Mesendoderm (in vitro differentiated cells): ENCODE data around the gene MYO1B.

Experiments
- DNase-seq: peaks from one replicate; pipeline ENCODE4 v3.0.0; 2013
- H2AK5ac ChIP-seq: 2 replicates; pipeline ENCODE4 v1.6.1; 2013; ENCODE audit warnings: low read length, inconsistent platforms
- H2BK120ac ChIP-seq: 2 replicates; pipeline ENCODE4 v1.6.1; 2013; ENCODE audit warnings: low read depth, mild to moderate bottlenecking, low read length, moderate library complexity, mixed read lengths
- H2BK15ac ChIP-seq: replicated peaks from 2 replicates; pipeline ENCODE4 v1.6.1; 2013; ENCODE audit warnings: low read depth, mild to moderate bottlenecking, moderate library complexity
- H2BK5ac ChIP-seq: 2 replicates; pipeline ENCODE4 v1.6.1; 2013; ENCODE audit warnings: low read length, inconsistent platforms
- H3K18ac ChIP-seq: 2 replicates; pipeline ENCODE4 v1.6.1; 2013; ENCODE audit warnings: mild to moderate bottlenecking, low read length, mixed read lengths
- H3K23ac ChIP-seq: one replicate; pipeline ENCODE4 v1.6.1; 2013; ENCODE audit warnings: low read length
- H3K27ac ChIP-seq: 2 replicates; pipeline ENCODE4 v1.5.1; 2013; ENCODE audit warnings: low read depth, mild to moderate bottlenecking, inconsistent platforms, low read length, moderate library complexity
- H3K27me3 ChIP-seq: 2 replicates; pipeline ENCODE4 v1.6.1; 2013; ENCODE audit warnings: low read length, control low read depth, mild to moderate bottlenecking, inconsistent platforms; ENCODE audit not compliant: insufficient read depth, poor library complexity
- H3K36me3 ChIP-seq: 2 replicates; pipeline ENCODE4 v1.6.1; 2013; ENCODE audit warnings: low read length, inconsistent platforms; ENCODE audit not compliant: control insufficient read depth, insufficient read depth
- H3K4ac ChIP-seq: one replicate; pipeline ENCODE4 v1.6.1; 2013; ENCODE audit warnings: low read depth, mild to moderate bottlenecking, low read length, moderate library complexity
- H3K4me1 ChIP-seq: 2 replicates; pipeline ENCODE4 v1.6.1; 2013; ENCODE audit warnings: low read depth, low read length, inconsistent platforms; ENCODE audit not compliant: control insufficient read depth
- H3K4me2 ChIP-seq: 2 replicates; pipeline ENCODE4 v1.6.1; 2013; ENCODE audit warnings: low read length
- H3K4me3 ChIP-seq: 2 replicates; pipeline ENCODE4 v1.5.1; 2013; ENCODE audit warnings: mild to moderate bottlenecking, low read length
- H3K56ac ChIP-seq: one replicate; pipeline ENCODE4 v1.6.1; 2013; ENCODE audit warnings: low read length
- H3K79me1 ChIP-seq: 2 replicates; pipeline ENCODE4 v1.6.1; 2013; ENCODE audit warnings: low read length, inconsistent platforms
- H3K79me2 ChIP-seq: 2 replicates; pipeline ENCODE4 v1.6.1; 2013; ENCODE audit warnings: mild to moderate bottlenecking, low read length; ENCODE audit not compliant: control insufficient read depth, insufficient read depth
- H3K9ac ChIP-seq: 2 replicates; pipeline ENCODE4 v1.6.1; 2013; ENCODE audit warnings: low read length, inconsistent platforms
- H4K5ac ChIP-seq: one replicate; pipeline ENCODE4 v1.6.1; 2013; ENCODE audit warnings: low read length
- H4K8ac ChIP-seq: one replicate; pipeline ENCODE4 v1.6.1; 2013; ENCODE audit warnings: low read depth, mild to moderate bottlenecking, control low read depth, low read length, moderate library complexity
- WGBS: extraction: QIAGEN DNeasy Blood & Tissue Kit; methylation state at CpG from one replicate; pipeline ENCODE4 v1.1.7; 2013; ENCODE audit warnings: low lambda C conversion rate, missing lambda C conversion rate; ENCODE audit not compliant: insufficient coverage; ENCODE audit errors: extremely low coverage; 5-methylcytosine and 5-hydroxymethylcytosine counted together

The MYO1B gene

GRCh38 chr2:191325651-191326365 lies 80.6 kb downstream of the MYO1B start:
- no CpG with 5 or more reads among the region's 9 CpGs for WGBS
- H2BK5ac ChIP-seq: no peak overlapping the region
- no peak overlapping the region for H3K4ac ChIP-seq
- no peak overlapping the region for H3K23ac ChIP-seq
- no peak overlapping the region for H4K5ac ChIP-seq
- H3K4me3 ChIP-seq: no peak overlapping the region
- no peak overlapping the region for H2BK15ac ChIP-seq
- no peak overlapping the region for H4K8ac ChIP-seq
- no peak overlapping the region for H3K56ac ChIP-seq
- no peak overlapping the region for H3K27ac ChIP-seq
- no peak for DNase-seq
- peaks cover 17% of the 10 kb centered on the region for H3K4me1 ChIP-seq
- no peak overlapping the region for H2BK120ac ChIP-seq
- H3K9ac ChIP-seq: no peak overlapping the region
- no peak overlapping the region for H2AK5ac ChIP-seq
- no peaks in the 10 kb centered on the region for H3K27me3 ChIP-seq
- peaks cover 7% of the 10 kb centered on the region for H3K79me2 ChIP-seq
- no peak overlapping the region for H3K4me2 ChIP-seq
- H3K36me3 ChIP-seq: no peaks in the 10 kb centered on the region
- no peak overlapping the region for H3K18ac ChIP-seq
- H3K79me1 ChIP-seq: peaks cover 12% of the 10 kb centered on the region

DNA sequence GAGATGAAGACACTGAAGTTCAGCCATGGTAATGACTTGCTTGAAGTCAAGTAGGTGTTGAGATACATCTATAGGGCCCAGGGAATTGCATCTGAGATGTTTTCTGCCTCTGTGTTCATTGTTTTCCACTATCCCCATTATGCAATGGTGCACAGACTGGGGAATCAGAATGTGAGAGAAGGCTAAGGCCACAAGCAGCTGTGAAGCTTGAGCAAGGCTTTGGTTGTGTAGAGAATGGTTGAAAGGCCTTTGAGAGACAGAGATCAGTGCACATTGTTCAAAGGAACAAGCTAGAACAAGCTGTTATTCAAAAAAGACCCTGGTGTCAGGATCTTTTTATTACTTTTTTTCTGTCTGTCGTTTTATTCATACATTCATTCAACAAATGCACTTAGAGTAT lies 82.3 kb downstream of the MYO1B start:
- H2AK5ac ChIP-seq: no peak overlapping the region
- H3K79me1 ChIP-seq: peaks cover 11% of the 10 kb centered on the region
- H4K5ac ChIP-seq: no peak overlapping the region
- peaks cover 7% of the 10 kb centered on the region for H3K79me2 ChIP-seq
- no peak overlapping the region for H2BK5ac ChIP-seq
- H3K27ac ChIP-seq: no peak overlapping the region
- no peak overlapping the region for H3K4ac ChIP-seq
- H3K23ac ChIP-seq: no peak overlapping the region
- H2BK120ac ChIP-seq: no peak overlapping the region
- no peak overlapping the region for H3K9ac ChIP-seq
- H4K8ac ChIP-seq: no peak overlapping the region
- H3K36me3 ChIP-seq: peaks cover 1% of the 10 kb centered on the region
- H2BK15ac ChIP-seq: no peak overlapping the region
- H3K4me3 ChIP-seq: no peak overlapping the region
- no peak overlapping the region for H3K56ac ChIP-seq
- peaks cover 8% of the 10 kb centered on the region for H3K4me1 ChIP-seq
- H3K4me2 ChIP-seq: no peak overlapping the region
- DNase-seq: no peak
- WGBS: no CpG with 5 or more reads among the region's 1 CpG
- no peak overlapping the region for H3K18ac ChIP-seq
- H3K27me3 ChIP-seq: no peaks in the 10 kb centered on the region

DNA sequence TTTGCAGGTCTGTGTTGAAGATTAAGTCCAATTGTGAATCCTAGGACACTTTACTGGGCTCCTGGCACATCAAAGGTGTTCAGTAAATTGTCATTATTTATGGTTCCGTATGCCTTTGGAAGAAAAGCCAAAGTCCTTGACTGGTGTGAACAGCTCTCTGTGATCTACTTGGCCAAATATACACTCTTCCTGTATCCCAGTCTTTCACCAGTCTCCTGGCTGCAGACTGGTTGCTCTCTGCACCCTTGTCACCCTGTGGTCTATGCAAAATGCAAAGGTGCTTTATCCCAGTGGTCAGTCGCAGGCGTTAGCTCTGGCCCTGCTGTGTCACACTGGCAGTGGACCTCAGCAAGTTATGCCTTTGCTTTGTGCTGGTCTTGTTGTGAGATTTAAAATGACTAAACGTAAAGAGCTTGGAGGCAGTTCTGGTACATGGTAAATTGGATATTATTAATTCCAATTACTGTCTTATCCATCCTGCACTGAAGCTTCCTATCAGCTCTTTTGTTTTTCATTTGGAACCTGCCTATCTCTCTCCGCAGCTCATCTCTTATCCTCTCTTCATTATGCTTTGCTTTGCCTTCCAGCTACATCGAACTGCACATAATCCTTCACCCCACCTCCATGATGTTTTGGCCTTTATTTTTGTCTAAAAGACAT lies 83.1 kb downstream of the MYO1B start:
- Histone ChIP-seq H3K4me1 (peaks cover 3% of the 10 kb centered on the region), H3K27me3 (no peaks in the 10 kb centered on the region), H3K79me2 (peaks cover 4% of the 10 kb centered on the region), H3K79me1 (peaks cover 11% of the 10 kb centered on the region), H3K18ac (no peak overlapping the region), H3K36me3 (peaks cover 1% of the 10 kb centered on the region), H3K23ac (no peak overlapping the region), H3K4ac (no peak overlapping the region), H2AK5ac (no peak overlapping the region), H4K5ac (no peak overlapping the region), H3K4me2 (no peak overlapping the region), H3K4me3 (no peak overlapping the region), H2BK120ac (no peak overlapping the region), H3K9ac (no peak overlapping the region), H3K56ac (no peak overlapping the region), H2BK15ac (no peak overlapping the region), H4K8ac (no peak overlapping the region), H3K27ac (no peak overlapping the region), H2BK5ac (no peak overlapping the region)
- no CpG with 5 or more reads among the region's 6 CpGs for WGBS
- no peak for DNase-seq

- peaks cover 9% of the 10 kb centered on the region for H3K79me1 ChIP-seq
- no peak overlapping the region for H2AK5ac ChIP-seq
- H3K4me3 ChIP-seq: no peak overlapping the region
- H3K23ac ChIP-seq: no peak overlapping the region
- H4K8ac ChIP-seq: no peak overlapping the region
- DNase-seq: peak; percentile 57
- H2BK15ac ChIP-seq: no peak overlapping the region
- peaks cover 1% of the 10 kb centered on the region for H3K36me3 ChIP-seq
- peak overlapping the region; percentile 47 for H3K18ac ChIP-seq
- H3K27me3 ChIP-seq: no peaks in the 10 kb centered on the region
- no peak overlapping the region for H3K9ac ChIP-seq
- H3K4me2 ChIP-seq: no peak overlapping the region
- H2BK120ac ChIP-seq: no peak overlapping the region
- peaks cover 3% of the 10 kb centered on the region for H3K4me1 ChIP-seq
- no peak overlapping the region for H3K56ac ChIP-seq
- WGBS: no CpG with 5 or more reads among the region's 3 CpGs
- no peak overlapping the region for H3K27ac ChIP-seq
- no peak overlapping the region for H2BK5ac ChIP-seq
- no peak overlapping the region for H4K5ac ChIP-seq
- no peak overlapping the region for H3K4ac ChIP-seq
- peaks cover 2% of the 10 kb centered on the region for H3K79me2 ChIP-seq
Observed at GRCh38 chr2:191329841-191330240, 84.6 kb downstream of the MYO1B start.

DNA sequence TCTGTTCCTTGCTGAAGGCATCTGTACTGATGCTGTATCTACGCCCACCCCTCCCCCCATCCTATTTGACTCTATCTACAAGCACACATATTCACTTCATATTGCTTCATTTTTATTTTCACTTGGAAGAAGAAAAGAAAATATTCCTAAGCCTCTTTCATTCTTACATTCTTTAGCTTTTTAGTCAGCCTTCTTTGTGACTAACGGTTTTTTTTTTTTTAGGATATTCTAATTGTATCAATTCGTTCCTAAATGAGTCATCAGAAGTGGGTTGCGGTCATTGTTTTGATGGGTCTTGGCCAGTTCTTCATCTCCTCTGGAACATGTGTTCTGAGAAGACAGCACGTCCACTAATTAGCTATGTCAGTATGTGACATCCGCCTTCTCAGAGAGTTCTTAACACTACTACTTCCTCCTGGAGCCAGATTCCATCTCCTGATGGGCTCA lies 88.7 kb downstream of the MYO1B start:
- no peak overlapping the region for H3K4me2 ChIP-seq
- H2BK120ac ChIP-seq: no peak overlapping the region

More for the DNA sequence above, 88.7 kb downstream of the MYO1B start:
- H4K5ac ChIP-seq: no peak overlapping the region
- no peak overlapping the region for H3K18ac ChIP-seq
- H2BK15ac ChIP-seq: no peak overlapping the region
- H4K8ac ChIP-seq: no peak overlapping the region
- H3K9ac ChIP-seq: no peak overlapping the region
- H3K4me1 ChIP-seq: peaks cover 4% of the 10 kb centered on the region
- H3K27me3 ChIP-seq: no peaks in the 10 kb centered on the region
- H3K79me1 ChIP-seq: peaks cover 3% of the 10 kb centered on the region
- no peak overlapping the region for H2AK5ac ChIP-seq
- no peak overlapping the region for H2BK5ac ChIP-seq
- no peak overlapping the region for H3K56ac ChIP-seq
- H3K4me3 ChIP-seq: no peak overlapping the region
- no peaks in the 10 kb centered on the region for H3K79me2 ChIP-seq
- H3K23ac ChIP-seq: no peak overlapping the region
- WGBS: no CpG with 5 or more reads among the region's 6 CpGs
- H3K27ac ChIP-seq: no peak overlapping the region
- DNase-seq: no peak
- H3K36me3 ChIP-seq: peaks cover 1% of the 10 kb centered on the region
- no peak overlapping the region for H3K4ac ChIP-seq
